CD4-positive, alpha-beta T cell treated with Interleukin-6 at 100 ng/mL for 8 hours (primary cell): Measurements from ENCODE around the gene ATG13.
"Not testable (repeated sequence)": the region's sequence is repeated elsewhere in the genome, so short reads cannot be mapped to it uniquely, and the experiment has no call there.

Experiments
- DNase-seq: peaks from one replicate; pipeline ENCODE4 v3.0.0-alpha.2; 2020; ENCODE audit warnings: mixed read lengths, low spot score

The ATG13 gene

DNA sequence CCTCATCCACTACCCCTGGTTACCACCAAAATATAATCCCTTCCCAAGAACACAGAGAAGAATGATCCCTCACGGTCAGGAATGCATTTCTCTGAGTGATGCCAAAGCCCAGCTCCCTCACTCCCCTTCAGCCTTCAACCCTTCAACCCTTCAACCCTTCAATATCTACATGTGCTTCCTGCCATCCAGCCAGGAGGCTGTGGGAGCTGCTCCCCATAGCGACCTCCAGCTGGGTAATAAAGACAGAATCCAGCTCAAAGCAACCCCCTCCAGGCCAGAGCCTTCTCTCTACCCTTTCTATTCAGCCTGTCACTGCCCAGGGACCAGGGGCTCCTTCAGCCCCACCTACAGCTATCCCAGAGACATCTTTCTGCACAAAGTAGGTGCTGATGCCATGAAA lies 80.4 kb downstream of the ATG13 start:
- DNase-seq, result no peak

- no peak for DNase-seq
Observed at GRCh38 chr11:46698597-46698996, 81.2 kb downstream of the ATG13 start.

- DNase-seq, result peak; percentile 99
Observed at GRCh38 chr11:46700241-46701077, 83.1 kb downstream of the ATG13 start, which contains the start of the genes ARHGAP1 and ZNF408. TSS of gene ARHGAP1 (minus strand) at chr11:46700619. CDS start at chr11:46696107, 4,512 bp downstream. TSS of gene ZNF408 (plus strand) at chr11:46701031. CDS start at chr11:46701048, 17 bp downstream.

DNA sequence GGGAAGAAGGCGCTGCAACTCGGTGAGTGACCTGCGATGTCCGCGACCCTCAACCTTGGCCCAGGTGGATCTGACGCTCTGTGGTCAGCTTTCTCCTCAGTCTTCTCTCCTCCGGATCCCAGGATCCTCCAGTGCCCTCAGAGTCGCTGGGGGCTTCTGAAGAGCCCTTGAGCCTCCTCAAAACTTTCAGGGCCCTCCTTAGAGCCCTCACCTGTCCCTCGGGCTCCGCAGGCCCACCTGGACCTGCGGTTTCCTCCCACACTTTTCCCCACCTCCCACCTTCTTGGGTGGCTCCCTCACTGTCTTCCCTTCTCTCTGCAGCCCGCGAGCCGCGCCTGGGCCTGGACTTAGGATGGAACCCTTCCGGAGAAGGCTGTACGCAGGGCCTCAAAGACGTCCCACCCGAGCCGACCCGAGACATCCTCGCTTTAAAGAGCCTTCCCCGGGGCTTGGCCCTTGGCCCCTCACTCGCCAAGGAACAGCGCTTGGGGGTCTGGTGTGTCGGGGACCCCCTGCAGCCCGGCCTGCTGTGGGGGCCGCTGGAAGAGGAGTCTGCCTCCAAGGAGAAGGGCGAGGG lies 83.8 kb downstream of the ATG13 start:
- no peak for DNase-seq

DNA sequence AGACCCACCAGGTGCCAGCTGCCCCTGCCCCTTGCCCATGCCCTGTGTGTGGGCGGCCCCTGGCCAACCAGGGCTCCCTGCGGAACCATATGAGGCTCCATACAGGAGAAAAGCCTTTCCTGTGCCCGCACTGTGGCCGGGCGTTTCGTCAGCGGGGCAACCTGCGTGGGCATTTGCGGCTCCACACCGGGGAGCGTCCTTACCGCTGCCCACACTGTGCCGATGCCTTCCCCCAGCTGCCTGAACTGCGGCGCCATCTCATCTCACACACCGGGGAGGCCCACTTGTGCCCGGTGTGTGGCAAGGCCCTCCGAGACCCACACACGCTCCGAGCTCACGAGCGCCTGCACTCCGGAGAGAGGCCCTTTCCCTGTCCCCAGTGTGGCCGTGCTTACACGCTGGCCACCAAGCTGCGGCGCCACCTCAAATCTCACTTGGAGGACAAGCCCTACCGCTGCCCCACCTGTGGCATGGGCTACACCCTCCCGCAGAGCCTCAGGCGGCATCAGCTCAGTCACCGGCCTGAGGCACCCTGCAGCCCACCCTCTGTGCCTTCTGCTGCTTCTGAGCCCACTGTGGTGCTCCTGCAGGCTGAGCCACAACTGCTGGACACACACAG lies 87.8 kb downstream of the ATG13 start:
- DNase-seq, result no peak

- DNase-seq, result no peak
Observed at GRCh38 chr11:46706886-46707285, 89.5 kb downstream of the ATG13 start.

DNA sequence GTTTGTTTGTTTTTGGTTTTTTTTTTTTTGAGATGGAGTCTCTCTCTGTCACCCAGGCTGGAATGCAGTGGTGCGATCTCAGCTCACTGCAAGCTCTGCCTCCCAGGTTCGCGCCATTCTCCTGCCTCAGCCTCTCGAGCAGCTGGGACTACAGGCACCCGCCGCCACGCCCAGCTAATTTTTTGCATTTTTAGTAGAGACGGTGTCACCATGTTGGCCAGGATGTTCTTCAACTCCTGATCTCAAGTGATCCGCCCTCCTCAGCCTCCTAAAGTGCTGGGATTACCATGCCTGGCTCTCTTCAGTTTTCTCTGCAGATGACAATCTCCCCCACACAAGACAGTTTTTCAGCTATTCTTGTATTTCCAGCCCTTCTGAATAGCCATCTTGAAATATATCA lies 92.0 kb downstream of the ATG13 start:
- DNase-seq, result not testable (repeated sequence)

GRCh38 chr11:46710821-46711269 lies 93.5 kb downstream of the ATG13 start:
- no peak for DNase-seq

- no peak for DNase-seq
Observed at GRCh38 chr11:46711303-46711702, 94.0 kb downstream of the ATG13 start.

GRCh38 chr11:46712874-46713576 lies 95.7 kb downstream of the ATG13 start:
- DNase-seq, result no peak

GRCh38 chr11:46717825-46718154 lies 100.4 kb downstream of the ATG13 start:
- not testable (repeated sequence) for DNase-seq

- DNase-seq, result no peak
Observed at GRCh38 chr11:46718155-46719019, 101.0 kb downstream of the ATG13 start.

- no peak for DNase-seq
Observed at GRCh38 chr11:46719048-46719542, 101.7 kb downstream of the ATG13 start, which contains the start of gene F2. TSS of gene F2 (plus strand) at chr11:46719213. CDS start at chr11:46719236, 23 bp downstream.

DNA sequence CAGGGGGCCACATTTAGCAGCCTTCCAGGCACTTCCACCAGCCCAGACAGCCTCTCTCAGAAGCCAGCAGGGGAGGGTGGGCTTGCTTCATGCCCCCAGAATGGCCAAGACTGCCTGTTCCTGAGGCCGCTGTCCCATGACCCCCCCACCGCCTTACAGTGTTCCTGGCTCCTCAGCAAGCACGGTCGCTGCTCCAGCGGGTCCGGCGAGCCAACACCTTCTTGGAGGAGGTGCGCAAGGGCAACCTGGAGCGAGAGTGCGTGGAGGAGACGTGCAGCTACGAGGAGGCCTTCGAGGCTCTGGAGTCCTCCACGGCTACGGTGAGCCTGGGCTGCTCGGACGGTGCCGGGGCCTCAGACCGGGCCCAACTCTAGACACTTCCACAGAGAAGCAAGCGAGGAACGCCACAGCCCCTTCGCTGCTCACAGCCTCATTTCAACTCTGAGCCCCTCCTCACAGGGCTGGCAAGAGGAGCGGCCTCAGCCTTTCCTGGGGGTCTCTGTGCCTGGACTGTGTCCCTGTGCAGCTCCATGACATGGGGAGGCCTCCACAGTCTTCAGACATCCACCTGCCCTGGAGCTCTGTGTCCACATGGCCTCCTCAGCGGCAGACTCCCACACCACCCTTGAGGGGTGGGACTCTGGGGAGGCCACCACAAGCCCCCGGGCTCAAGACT lies 102.3 kb downstream of the ATG13 start:
- no peak for DNase-seq

DNA sequence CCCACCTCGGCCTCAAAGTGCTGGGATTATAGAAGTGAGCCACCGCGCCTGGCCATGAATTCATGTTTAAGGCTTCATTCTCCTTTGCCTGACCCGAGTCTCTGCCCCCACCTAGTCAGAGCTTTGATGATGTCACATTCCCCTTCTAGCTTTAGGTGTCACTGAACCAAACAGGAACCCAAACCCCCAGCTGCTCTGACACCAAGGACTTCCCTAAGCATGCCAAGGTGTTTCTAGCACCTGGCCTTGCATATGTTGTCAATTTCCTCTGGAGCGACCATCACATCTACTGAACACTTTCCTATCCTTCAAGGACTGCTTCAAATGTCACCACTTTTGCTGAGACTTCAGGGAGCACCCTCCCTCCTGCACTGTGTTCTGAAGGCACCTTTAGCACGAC lies 103.9 kb downstream of the ATG13 start:
- DNase-seq, result no peak

DNA sequence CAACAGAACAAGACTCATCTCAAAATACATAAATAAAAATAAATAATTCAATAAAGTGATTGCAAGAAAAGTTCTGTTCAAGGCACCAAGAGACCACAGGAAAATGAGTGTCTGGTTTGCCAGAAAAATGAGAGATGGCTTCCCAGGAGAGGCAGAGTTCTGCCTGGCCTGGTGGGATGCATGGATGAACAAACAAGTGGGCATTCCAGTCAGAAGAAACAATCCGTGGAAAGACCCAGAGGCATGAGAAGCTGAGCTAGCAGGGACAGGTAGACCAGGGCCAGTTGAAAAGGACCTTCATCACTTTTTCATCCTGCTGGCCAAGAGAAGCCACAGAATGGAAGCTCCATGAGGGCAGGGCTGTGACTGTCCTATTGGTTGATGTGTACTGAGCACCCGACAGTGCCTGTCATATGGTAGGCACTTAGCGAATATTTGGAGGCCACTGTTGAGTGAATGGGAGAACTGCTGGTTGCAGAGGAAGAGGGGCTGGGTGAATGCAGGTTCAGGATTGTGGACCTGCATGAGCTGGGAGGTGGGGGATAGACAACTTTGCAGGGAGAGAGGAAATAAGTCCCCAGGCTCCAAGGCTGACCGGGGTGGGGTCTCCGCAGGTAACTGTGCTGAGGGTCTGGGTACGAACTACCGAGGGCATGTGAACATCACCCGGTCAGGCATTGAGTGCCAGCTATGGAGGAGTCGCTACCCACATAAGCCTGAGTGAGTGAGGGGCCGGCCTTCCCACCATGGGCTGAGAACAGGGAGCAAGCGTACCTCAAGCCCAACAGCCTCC lies 105.4 kb downstream of the ATG13 start:
- no peak for DNase-seq

- no peak for DNase-seq
Observed at GRCh38 chr11:46723359-46723680, 106.0 kb downstream of the ATG13 start.

- no peak for DNase-seq
Observed at GRCh38 chr11:46724088-46724487, 106.7 kb downstream of the ATG13 start.
